Heart right ventricle (tissue), 16 donors: Measurements from ENCODE around the gene MARK1. TPM values are rescaled to one million over a fixed set of nuclear protein-coding genes. Genes with fewer than 3 reads are reported as not detected.
A peak's percentile ranks its signal among the peaks of the same experiment; 100 is the strongest.

Source experiments
- ATAC-seq, 8 donors: fragments of 200-7000 bp; cut with Tn5 transposase; one replicate each; pipeline ENCODE4 v1.9.1; 2020; ENCODE audit warnings: mild to moderate bottlenecking in 8 of 8, moderate library complexity in 8 of 8, moderate number of reproducible peaks in 1 of 8
- DNase-seq, 2 donors: peaks; one replicate each; pipeline ENCODE4 v3.0.0-alpha.2; 2020
- H3K27ac ChIP-seq, 10 donors: fragments of 200-600 bp; sonication (generic) in 2 of 10; one replicate each; pipeline versions ENCODE4 v1.5.0 to v1.8.0; 2020 to 2022; ENCODE audit warnings: mild to moderate bottlenecking in 3 of 10
- H3K27me3 ChIP-seq, 7 donors: fragments of 200-600 bp; one replicate each; pipeline ENCODE4 v1.8.0; 2021 to 2022; ENCODE audit warnings: mild to moderate bottlenecking in 2 of 7
- H3K36me3 ChIP-seq, 9 donors: fragments of 200-600 bp; sonication (generic) in 1 of 9; one replicate each; pipeline versions ENCODE4 v1.5.0 to v1.8.0; 2020 to 2022; ENCODE audit warnings: mild to moderate bottlenecking in 2 of 9
- H3K4me1 ChIP-seq, 9 donors: fragments of 200-600 bp; sonication (generic) in 1 of 9; one replicate each; pipeline versions ENCODE4 v1.5.0 to v1.8.0; 2020 to 2022; ENCODE audit warnings: mild to moderate bottlenecking in 4 of 9
- H3K4me3 ChIP-seq, 10 donors: fragments of 200-600 bp; sonication (generic) in 2 of 10; one replicate each; pipeline versions ENCODE4 v1.5.0 to v1.8.0; 2020 to 2022; ENCODE audit warnings: mild to moderate bottlenecking in 7 of 10, moderate library complexity in 2 of 10
- H3K9me3 ChIP-seq, 11 donors: fragments of 200-600 bp in 10 of 11; sonication (generic) in 2 of 11; one replicate each; pipeline versions ENCODE4 v1.5.0 to v1.8.0; 2013 to 2022; ENCODE audit warnings: mild to moderate bottlenecking in 2 of 11, control low read depth in 1 of 11, moderate library complexity in 1 of 11
- CTCF ChIP-seq, 9 donors: fragments of 200-600 bp; sonication (generic) in 2 of 9; IDR thresholded peaks; one replicate each; pipeline versions ENCODE4 v1.5.0 to v1.8.0; 2021 to 2022; ENCODE audit warnings: antibody characterized with exemption in 9 of 9, mild to moderate bottlenecking in 5 of 9, moderate library complexity in 1 of 9
- WGBS, 2 donors: extraction: QIAGEN DNeasy Blood & Tissue Kit; methylation state at CpG; one replicate each; pipeline ENCODE4 v1.1.7; 2013; ENCODE audit warnings: inconsistent platforms in 1 of 2; 5-methylcytosine and 5-hydroxymethylcytosine counted together
- intact Hi-C, 10 donors: fragments of 100-400 bp; cut with DNase I; formaldehyde crosslinking; loops; one replicate each; pipeline versions ENCODE4 v1.11.1 to v1.14.2; 2022
- polyA plus RNA-seq, 2 donors: library from polyadenylated mRNA; stranded (reverse); fragments of 200-250 nt; gene quantifications; one replicate each; pipeline ENCODE4 v1.2.3, GENCODE V29; 2013
- total RNA-seq, 10 donors: library from RNA; stranded (reverse); fragmentation: NEBNext Ultra II Directional in 3 of 10; extraction: Animal tissue kit (Norgen Biotek cat#: 25700) in 3 of 10; gene quantifications; one replicate each; pipeline versions ENCODE4 v1.2.1 to v1.2.4, GENCODE V29; 2021 to 2023
- donor health status: Arrhythmogenic right ventricular cardiomyopathy.
- donor health status: ischemic (EF 13 %, LVEDD 7.1; RV severe dilation, severe dysfunction).
- donor health status: healthy with polysubstance abuse.
- donor health status: DM: no; HTN: yes; CAD: no.
- donor health status: DM: no; HTN: no; CAD: no.
- donor health status: ischemic (EF 25% LVEDD 6.9; RV normal size, moderate dysfunction).
- donor health status: ischemic (EF 25% LVEDD 5.7; RV mildly dilated, moderate dysfunction).
- donor health status: healthy.
- donor health status: DM: yes; HTN: yes; CAD: no.
- donor health status: Ischemic cardiomyopathy.
- donor health status: ischemic (EF 35%, LVEDD 5.7; RV mildly dilated, moderate dysfunction).
- donor health status: nonischemic (EF 11% LVEDD 7.7; RV severe dilation, severe dysfunction).
- donor health status: DM: yes; HTN: yes; CAD: no.
- donor health status: PGD.
- donor health status: ischemic (EF 29% LVEDD 5.4; RV normal size, mild dysfunction).
- donor health status: nonischemic (EF 23%, LVEDD 6.1; RV moderate dilation, normal function).

Gene MARK1
- total and polyA plus RNA-seq, 12 donors: 6.9 to 19.0 (median 14.9) TPM

GRCh38 chr1:220677251-220677650 lies 149.3 kb downstream of the MARK1 start:
- intact Hi-C loops: no loop called here
- WGBS, 2 donors: 57 to 67% methylated on average over 2 of the region's 2 CpGs
- ATAC-seq: no peak
- Histone ChIP-seq H3K9me3 (no peaks in the 10 kb centered on the region), H3K4me1 (peaks cover 0 to 9% (median 0%) of the 10 kb centered on the region in 9 donors), H3K4me3 (no peak overlapping the region), H3K27ac (no peak overlapping the region), H3K27me3 (no peaks in the 10 kb centered on the region), H3K36me3 (no peaks in the 10 kb centered on the region)
- no peak for DNase-seq
- no peak for TF ChIP-seq CTCF (IDR thresholded peaks at IDR 0.05)

DNA sequence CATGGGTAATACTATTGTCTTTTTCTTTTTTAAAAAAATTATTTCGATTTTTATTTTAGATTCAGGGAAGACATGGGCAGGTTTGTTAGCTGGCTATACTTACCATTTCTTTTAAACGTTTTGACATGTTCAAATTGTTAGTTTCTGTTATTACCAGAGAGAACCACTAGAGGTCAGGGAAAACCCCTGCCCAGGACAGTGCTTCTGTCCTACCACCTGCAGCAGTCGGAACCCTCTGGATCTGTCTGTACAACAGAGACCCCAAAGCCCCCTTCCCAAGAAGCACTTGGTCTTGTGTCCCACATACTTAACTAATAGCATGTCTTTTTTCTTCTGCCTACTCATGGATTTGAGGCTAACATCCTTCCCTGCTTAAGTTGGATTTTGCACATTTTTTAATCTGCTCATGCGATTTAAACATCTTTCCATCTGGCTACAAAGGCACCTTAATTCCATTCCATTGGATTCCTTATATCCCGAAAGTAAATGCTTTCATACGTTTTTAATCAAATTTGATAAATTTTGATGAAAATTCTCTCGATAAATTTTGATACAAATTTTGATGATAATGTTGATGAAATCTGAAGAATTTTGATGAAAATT lies 152.2 kb downstream of the MARK1 start:
- intact Hi-C loops: loop anchor here in 8 of 10 donors (1.0 to 10.0 kb wide), 6 partner anchors 52 to 97 kb away; no protein-coding TSS in a partner anchor
- peak in 7 of 8 donors; percentile 49 to 87 (median 73) for ATAC-seq
- no peaks in the 10 kb centered on the region for H3K36me3 ChIP-seq
- 28 to 29% methylated on average over 7 of the region's 7 CpGs for WGBS, 2 donors
- H3K27ac ChIP-seq: no peak overlapping the region
- H3K9me3 ChIP-seq: no peaks in the 10 kb centered on the region
- no peak for DNase-seq
- H3K4me3 ChIP-seq: no peak overlapping the region
- peak; percentile 65 to 88 (median 78) for TF ChIP-seq CTCF (IDR thresholded peaks at IDR 0.05)
- H3K27me3 ChIP-seq: no peaks in the 10 kb centered on the region
- peaks cover 0 to 6% (median 0%) of the 10 kb centered on the region in 9 donors for H3K4me1 ChIP-seq

DNA sequence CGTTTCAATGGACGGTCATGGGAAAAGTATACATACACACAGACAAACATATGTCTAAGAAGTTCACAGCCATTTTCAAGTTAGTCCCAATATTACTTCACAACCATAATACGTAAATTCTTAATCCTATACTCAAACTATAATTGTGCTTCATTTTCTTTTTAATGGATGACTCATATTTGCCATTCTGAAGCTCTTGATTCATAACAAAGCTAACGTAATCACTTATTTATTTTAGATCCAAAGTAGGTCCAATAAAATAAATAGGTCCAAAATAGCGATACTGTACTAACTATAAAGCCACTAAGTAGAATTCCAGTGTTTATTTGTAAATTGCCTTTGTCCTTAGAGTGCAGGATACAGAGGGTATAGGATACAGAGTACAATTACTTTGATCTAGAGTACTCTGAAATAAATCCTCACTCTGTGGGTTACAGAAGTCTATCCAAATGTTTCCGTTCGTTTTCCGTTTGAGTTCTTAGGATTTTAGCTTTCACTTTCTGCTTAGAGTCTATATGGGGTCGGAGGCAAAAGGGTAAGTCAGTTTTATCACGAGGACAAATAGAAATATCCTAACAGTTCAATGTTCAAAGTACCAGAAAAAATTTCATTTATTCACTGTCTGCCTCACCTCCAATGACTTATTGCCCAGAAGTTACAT lies 153.4 kb downstream of the MARK1 start:
- H3K36me3 ChIP-seq: no peaks in the 10 kb centered on the region
- WGBS, 2 donors: 70 to 83% methylated on average over 10 of the region's 10 CpGs

More for the DNA sequence above, 153.4 kb downstream of the MARK1 start:
- DNase-seq: no peak
- no peak overlapping the region for H3K27ac ChIP-seq
- ATAC-seq: peak in 1 of 8 donors; percentile 39
- H3K27me3 ChIP-seq: no peaks in the 10 kb centered on the region
- no peak for TF ChIP-seq CTCF (IDR thresholded peaks at IDR 0.05)
- no peaks in the 10 kb centered on the region for H3K9me3 ChIP-seq
- H3K4me3 ChIP-seq: peak overlapping the region in 3 of 10 donors; percentile 5 to 11 (median 7)
- intact Hi-C loops: loop anchor here in 8 of 10 donors (2.0 to 10.0 kb wide), 5 partner anchors 51 to 96 kb away; no protein-coding TSS in a partner anchor
- peaks cover 0 to 6% (median 0%) of the 10 kb centered on the region in 9 donors for H3K4me1 ChIP-seq
